Activated effector memory CD4-positive, alpha-beta T cell treated with Interleukin-2 at 50 U/mL for 16 hours (primary cell): Measurements from ENCODE around the gene TRIM60.
"Not testable (repeated sequence)": the region's sequence is repeated elsewhere in the genome, so short reads cannot be mapped to it uniquely, and the experiment has no call there.

ENCODE experiments used
- DNase-seq: peaks from one replicate; pipeline ENCODE4 v3.0.0-alpha.2; 2020

Gene TRIM60

GRCh38 chr4:165031436-165032211 is at the start of gene TRIM60:
TSS of gene TRIM60 (plus strand) at chr4:165031999. CDS start at chr4:165040073, 8,074 bp downstream.
- no peak for DNase-seq

GRCh38 chr4:164989471-164989870 is 42.3 kb upstream of the TRIM60 start:
- no peak for DNase-seq

GRCh38 chr4:164990786-164991185 is 41.0 kb upstream of the TRIM60 start:
- not testable (repeated sequence) for DNase-seq

DNA sequence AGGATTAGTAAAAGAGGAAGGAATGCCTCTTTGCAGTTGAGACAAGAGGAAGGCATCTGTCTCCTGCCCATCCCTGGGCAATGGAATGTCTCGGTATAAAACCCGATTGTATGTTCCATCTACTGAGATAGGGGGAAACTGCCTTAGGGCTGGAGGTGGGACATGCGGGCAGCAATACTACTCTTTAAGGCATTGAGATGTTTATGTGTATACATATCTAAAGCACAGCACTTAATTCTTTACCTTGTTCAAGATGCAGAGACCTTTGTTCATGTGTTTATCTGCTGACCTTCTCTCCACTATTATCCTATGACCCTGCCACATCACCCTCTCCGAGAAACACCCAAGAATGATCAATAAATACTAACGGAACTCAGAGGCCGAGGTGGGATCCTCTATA is 35.7 kb upstream of the TRIM60 start:
- not testable (repeated sequence) for DNase-seq

- no peak for DNase-seq
Observed at GRCh38 chr4:164997324-164997723, 34.5 kb upstream of the TRIM60 start.

GRCh38 chr4:164997941-164998340 is 33.9 kb upstream of the TRIM60 start:
- DNase-seq = no peak

DNA sequence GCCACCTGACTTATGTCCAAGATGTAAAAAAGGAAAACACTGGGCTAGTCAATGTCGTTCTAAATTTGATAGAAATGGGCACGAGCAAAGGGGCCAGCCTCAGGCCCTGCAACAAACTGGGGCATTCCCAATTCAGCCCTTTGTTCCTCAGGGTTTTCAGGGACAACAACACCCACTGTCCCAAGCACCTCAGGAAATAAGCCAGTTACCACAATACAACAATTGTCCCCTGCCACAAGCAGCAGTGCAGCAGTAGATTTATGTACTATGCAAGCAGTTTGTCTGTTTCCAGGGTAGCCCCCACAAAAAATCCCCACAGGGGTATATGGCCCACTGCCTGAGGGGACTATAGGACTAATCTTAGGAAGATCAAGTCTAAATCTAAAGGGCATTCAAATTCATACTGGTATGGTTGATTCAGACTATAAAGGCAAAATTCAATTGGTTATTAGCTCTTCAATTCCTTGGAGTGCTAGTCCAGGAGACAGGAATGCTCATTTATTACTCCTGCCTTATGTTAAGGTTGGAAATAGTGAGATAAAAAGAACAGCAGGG is 33.2 kb upstream of the TRIM60 start:
- not testable (repeated sequence) for DNase-seq

DNA sequence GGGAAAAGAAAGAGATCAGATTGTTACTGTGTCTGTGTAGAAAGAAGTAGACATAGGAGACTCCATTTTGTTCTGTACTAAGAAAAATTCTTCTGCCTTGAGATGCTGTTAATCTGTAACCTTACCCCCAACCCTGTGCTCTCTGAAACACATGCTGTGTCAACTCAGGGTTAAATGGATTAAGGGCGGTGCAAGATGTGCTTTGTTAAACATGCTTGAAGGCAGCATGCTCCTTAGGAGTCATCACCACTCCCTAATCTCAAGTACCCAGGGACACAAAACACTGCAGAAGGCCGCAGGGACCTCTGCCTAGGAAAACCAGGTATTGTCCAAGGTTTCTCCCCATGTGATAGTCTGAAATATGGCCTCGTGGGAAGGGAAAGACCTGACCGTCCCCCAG is 29.8 kb upstream of the TRIM60 start:
- not testable (repeated sequence) for DNase-seq

DNA sequence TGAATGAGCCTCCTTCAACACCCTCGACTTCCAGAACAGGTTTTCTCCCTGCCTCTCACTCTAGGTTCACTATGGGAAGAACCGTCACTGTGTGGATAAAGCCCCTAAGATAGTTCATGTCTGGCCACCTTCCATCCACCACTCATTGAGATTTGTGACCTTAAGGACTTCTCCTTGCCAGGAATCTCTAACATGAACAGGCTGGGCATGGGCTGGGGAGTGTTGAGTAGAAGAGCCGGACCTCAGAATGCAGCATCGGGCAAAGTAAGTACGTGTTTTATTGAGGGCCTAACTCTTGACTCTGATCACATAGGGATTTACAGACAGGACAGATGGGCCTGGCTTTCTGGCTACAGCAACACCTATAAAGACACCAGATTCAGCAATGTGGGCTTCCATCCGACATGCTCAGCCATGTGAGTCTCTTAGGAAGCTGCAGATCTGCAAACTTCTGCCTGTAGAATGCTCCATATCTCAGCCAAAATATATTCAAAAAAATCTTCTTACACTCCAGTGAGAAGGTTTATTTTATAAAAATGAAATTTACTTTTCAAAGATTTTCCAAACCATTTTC is 26.4 kb upstream of the TRIM60 start:
- no peak for DNase-seq

DNA sequence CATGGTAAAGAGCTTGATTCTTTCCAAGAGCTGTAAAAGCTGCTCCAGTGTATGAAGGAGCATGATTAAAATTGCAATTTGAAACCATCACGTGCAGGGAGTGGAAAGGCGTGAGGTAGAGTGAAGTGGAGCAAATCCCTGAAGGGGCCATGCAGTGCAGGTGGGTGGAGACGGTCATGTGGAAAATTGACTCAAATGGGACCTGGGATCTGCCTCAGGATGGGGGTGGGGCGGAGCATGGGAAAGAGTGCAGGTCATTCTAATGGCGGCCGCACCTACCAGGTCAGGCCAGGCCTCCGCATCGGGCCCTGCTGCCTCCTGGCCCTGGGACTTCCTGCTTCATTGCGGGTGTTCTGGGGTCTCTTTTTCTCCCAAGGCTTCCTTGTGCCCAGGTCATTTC is 25.3 kb upstream of the TRIM60 start:
- DNase-seq = no peak

GRCh38 chr4:165006886-165007285 is 24.9 kb upstream of the TRIM60 start:
- DNase-seq = no peak

DNA sequence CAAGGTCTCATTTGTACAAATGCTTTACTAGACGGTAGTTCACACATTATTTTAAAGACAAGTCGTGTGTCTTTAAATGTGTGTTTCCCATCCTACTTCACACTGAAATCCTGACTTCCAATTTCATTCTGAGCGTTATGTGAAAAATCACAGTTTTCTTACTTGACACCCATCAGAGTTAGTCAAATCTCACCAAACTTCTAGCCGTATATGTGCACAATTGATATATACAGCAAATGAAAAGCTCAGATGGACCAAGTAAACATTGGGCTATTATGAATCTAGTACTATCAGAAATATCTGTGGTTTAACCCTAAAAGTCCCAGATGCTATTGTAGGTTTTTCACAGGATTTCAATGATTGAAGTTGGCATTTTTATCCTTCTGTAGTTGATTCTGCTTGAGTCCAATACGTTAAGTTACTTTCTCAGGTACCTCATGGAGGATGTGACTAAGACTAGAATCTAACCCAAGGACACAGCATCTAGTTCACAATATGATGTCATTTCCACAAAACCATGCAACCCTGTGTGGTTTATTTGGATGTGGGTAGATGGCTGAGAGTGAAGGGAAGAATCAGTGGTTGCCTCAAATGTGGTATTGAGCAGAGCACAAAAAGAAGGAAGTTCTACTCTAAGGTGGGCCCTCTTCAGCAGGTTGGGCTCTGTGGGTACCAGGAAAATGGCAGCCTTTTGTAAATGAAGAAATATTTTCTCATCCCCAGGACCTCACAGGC is 22.1 kb upstream of the TRIM60 start:
- DNase-seq = no peak

- DNase-seq = no peak
Observed at GRCh38 chr4:165010487-165010886, 21.3 kb upstream of the TRIM60 start.

DNA sequence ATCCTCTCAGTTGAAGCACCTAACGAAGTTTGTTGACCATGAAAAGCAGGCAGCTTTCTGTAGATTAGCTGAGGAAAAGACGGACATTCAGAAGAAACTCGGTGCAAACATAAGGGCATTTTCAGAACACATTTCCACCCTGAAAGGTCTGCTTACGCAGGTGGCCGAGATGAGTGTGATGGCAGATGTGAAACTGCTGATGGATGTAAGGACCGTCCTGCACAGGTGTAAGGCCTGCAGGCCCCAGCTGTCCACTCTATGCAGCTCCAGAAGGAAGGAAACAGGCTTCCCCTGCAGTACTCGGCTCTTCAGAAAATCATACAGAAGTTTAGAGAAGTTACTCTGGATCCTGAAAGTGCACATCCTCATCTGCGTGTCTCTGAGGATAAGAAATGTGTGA is 20.8 kb upstream of the TRIM60 start:
- no peak for DNase-seq

DNA sequence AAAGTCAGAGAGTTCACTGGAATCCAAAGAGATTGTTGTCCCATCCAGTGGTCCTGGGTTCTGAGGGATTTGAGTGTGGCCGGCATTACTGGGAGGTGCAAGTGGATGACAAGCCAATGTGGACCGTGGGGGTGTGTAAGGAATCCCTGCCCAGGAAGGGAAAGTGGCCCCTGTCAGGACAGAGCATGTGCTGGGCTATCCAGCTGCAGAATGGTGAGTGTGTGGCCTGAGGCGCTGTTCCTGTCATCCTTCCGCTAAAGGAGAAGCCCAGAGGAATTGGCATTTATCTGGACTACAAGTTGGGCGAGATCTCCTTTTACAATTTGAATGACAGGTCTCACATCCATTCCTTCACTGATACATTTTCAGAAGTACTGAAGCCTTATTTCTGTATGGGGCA is 20.4 kb upstream of the TRIM60 start:
- no peak for DNase-seq

DNA sequence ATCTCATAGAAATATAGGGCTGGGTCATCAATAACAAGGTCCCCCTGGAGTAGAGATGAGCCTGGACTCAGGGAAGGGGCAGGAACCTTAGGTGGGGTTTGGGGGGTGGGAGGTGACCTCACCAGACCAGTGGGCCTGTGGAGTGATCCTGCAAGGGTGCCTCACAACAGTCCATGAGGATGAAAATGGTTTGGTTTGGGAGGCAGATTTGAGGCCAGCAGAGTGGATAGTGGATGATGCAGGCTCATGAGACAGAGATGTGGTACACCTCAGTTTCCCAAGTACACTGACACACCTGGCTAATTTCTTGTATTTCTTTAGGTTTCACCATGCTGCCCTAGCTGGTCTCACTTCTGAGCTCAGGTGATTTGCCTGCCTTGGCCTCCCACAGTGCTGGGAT is 18.1 kb upstream of the TRIM60 start:
- DNase-seq = no peak

DNA sequence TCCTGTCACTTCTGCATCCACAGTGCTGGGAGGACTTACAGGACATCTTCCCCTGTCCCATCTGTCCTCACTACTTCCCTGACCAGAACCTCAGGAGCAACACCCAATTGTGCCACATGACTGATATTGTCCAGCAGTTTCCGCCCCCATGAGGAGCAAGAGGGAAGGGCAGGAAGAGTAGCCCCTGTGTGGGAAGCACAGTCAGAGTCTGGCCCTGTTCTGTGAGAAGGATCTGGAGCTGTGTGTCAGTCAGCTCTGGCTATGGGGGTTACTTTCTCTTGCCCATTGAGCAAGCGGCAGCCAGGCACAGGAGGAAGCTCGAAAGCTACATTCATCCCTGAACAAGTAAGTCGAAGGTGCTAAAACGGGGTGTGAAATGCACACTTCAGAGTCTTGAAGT is 14.8 kb upstream of the TRIM60 start:
- no peak for DNase-seq

- not testable (repeated sequence) for DNase-seq
Observed at GRCh38 chr4:165019995-165020394, 11.8 kb upstream of the TRIM60 start.

DNA sequence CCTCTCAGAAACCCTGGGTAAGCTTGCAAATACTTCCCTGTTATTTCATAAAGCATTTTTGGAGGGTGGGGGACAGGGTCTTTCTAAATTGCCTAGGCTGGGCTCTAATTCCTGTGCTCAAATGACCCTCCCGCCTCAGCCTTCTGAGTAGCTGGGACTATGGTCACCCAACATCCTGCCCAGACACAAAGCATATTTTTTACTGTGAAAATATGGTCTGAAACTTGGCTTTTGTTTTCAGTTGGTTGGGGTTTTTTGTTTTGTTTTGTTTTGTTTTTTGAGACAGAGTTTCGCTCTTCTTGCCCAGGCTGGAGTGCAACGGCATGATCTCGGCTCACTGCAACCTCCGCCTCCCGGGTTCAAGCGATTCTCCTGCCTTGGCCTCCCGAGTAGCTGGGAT is 6.0 kb upstream of the TRIM60 start:
- not testable (repeated sequence) for DNase-seq

GRCh38 chr4:165027762-165028402 is 3.9 kb upstream of the TRIM60 start:
- DNase-seq = no peak

DNA sequence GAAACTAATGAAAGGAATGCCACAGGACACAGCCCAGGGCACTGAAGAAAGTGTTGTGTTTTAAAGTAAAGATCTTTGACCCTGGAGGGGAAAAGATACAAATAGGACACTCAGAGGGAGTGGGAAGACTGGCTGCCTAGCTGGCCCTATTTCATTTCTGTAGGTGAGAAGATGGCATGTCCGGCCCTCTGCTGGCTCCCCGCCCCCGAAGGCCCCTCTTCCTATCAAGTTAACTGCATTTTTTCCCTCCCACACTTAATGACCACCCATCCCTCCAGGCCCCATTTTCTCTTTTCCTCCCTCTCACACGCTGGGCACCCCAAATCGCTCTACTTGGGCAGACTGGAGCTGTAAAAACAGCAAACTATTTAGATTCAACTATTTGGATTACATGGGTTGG is 16.4 kb downstream of the TRIM60 start:
- DNase-seq = no peak

DNA sequence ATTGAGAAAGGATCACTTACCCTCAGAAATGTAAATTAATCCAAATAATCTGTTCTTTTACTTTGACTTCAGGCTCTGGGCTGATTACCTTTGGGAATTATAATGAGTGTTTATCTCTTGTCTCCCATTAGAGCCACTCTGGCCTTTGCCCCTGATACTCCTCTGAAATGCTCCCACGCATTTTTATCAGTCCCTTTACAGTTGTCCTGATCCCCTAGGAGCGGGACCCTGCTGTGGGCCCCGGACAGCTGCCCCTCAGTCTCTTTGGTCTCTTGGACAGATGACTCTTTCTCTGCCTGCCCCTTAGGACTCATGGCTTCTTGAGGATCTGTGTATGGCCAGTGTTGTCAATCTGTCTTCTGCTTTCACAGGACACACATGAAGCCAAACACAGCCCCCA is 20.8 kb downstream of the TRIM60 start:
- no peak for DNase-seq

DNA sequence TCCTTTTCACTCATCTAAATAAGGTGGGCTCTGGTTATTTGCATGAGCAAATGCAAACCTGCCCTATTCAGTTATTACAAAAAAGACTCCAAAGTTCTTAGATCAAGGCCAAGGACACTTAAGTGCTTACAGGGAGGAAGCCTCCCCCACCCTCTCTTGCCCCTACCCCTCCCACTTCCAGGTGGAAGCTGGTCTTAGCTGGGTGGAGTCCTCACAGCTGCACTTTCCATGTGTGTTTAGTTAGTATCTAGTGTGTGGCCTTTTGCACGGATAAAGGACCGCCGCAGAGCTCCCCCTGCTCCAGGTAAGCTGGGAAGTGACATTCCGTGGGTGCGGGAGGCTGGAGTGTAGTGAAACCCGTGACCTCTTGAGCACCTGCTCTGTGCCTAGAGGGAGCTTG is 21.8 kb downstream of the TRIM60 start, which contains the start of gene TRIM75:
TRIM75 (plus strand) TSS at position 222 of the 400 bp plus-strand sequence. CDS start 5,282 bp downstream, outside the sequence.
- no peak for DNase-seq
